BLaER1 (cell line): ENCODE data around the gene C1orf141.

Source experiments
- H3K27ac ChIP-seq: shearing (Covaris generic); formaldehyde crosslinking; 2 replicates; pipeline ENCODE4 v1.8.1; 2022
- H3K27me3 ChIP-seq: shearing (Covaris generic); formaldehyde crosslinking; 2 replicates; pipeline ENCODE4 v1.8.1; 2022
- H3K36me3 ChIP-seq: shearing (Covaris generic); formaldehyde crosslinking; 2 replicates; pipeline ENCODE4 v1.8.1; 2022
- H3K4me1 ChIP-seq: shearing (Covaris generic); formaldehyde crosslinking; 2 replicates; pipeline ENCODE4 v1.8.1; 2022
- H3K4me2 ChIP-seq: shearing (Covaris generic); formaldehyde crosslinking; 2 replicates; pipeline ENCODE4 v1.8.1; 2022
- H3K4me3 ChIP-seq: shearing (Covaris generic); formaldehyde crosslinking; 2 replicates; pipeline ENCODE4 v1.8.1; 2022
- H3K9ac ChIP-seq: shearing (Covaris generic); formaldehyde crosslinking; 2 replicates; pipeline ENCODE4 v1.8.1; 2022
- H3K9me3 ChIP-seq: shearing (Covaris generic); formaldehyde crosslinking; 2 replicates; pipeline ENCODE4 v1.8.1; 2022
- H4K20me1 ChIP-seq: shearing (Covaris generic); formaldehyde crosslinking; 2 replicates; pipeline ENCODE4 v1.8.1; 2022
- Cebpa-rat ChIP-seq: shearing (Covaris generic); IDR thresholded peaks from 2 replicates; pipeline ENCODE4 v1.8.1; 2022

C1orf141 gene

DNA sequence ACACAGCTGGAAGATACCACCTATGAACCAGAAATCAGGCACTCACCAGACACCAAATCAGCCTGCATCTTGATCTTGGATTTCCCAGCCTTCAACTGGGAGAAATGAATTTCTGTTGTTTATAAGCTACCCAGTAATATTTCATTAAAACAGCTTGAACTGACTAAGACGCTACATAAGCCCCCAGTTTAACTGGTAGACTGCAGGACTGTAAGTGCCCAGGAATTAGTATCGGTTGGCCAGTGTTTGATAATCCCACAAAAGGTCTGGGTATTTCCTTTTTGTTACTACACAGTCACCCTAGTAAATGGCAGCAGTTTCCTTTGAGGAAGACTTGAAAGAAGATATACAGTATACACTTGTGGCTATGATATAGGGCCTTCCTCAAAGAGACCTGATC lies 73.5 kb downstream of the C1orf141 start:
- Histone ChIP-seq H3K27ac (no peak overlapping the region), H3K27me3 (no peaks in the 10 kb centered on the region), H3K36me3 (no peaks in the 10 kb centered on the region), H3K4me2 (no peak overlapping the region), H3K4me1 (no peaks in the 10 kb centered on the region), H4K20me1 (no peaks in the 10 kb centered on the region), H3K9ac (no peak overlapping the region), H3K4me3 (no peak overlapping the region), H3K9me3 (no peaks in the 10 kb centered on the region)
- no peak for TF ChIP-seq Cebpa-rat

DNA sequence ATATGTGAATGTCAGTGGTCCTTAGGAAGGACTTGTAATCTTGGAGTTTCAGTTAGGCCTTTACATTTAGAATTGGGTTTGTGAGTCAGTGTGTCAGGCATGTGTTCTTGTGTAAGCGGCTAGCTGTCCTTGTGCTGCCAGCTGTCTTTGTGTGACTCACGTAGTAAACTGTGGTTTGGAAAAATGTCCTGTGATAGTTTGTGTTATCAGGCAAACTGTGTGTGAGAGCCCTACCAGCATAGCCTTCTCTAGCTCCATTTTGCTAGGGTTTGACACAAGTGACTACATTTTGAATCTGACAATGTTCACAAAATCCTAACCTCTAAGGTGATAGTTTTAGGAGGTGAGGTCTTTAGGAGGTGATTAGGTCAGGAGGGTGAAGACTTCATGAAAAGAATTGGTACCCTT lies 74.0 kb downstream of the C1orf141 start:
- H3K27ac ChIP-seq: no peak overlapping the region
- H3K27me3 ChIP-seq: no peaks in the 10 kb centered on the region
- H3K4me3 ChIP-seq: no peak overlapping the region
- no peaks in the 10 kb centered on the region for H3K9me3 ChIP-seq
- no peak for TF ChIP-seq Cebpa-rat
- no peaks in the 10 kb centered on the region for H3K36me3 ChIP-seq
- no peaks in the 10 kb centered on the region for H4K20me1 ChIP-seq
- H3K9ac ChIP-seq: no peak overlapping the region
- no peaks in the 10 kb centered on the region for H3K4me1 ChIP-seq
- no peak overlapping the region for H3K4me2 ChIP-seq

DNA sequence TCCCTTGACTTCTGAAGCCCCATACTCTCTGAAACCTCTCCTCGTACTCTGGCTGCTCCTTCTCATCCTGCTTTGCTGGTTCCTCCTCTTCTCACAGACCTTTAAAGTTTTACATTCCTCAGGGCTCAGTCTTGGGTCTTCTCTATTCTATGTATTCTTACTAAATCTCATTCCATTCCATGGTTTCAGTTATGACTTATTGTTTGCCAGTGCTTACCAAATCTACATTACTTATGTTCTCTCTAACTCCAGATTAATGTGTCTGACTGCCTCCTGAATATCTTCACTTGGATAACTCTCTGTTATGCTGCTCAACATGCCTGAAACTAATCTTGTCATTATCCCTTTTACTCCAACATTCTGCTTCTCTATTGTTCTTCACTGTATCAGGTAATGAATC lies 75.4 kb downstream of the C1orf141 start:
- Histone ChIP-seq H3K9ac (no peak overlapping the region), H3K9me3 (no peaks in the 10 kb centered on the region)
- TF ChIP-seq Cebpa-rat: no peak

DNA sequence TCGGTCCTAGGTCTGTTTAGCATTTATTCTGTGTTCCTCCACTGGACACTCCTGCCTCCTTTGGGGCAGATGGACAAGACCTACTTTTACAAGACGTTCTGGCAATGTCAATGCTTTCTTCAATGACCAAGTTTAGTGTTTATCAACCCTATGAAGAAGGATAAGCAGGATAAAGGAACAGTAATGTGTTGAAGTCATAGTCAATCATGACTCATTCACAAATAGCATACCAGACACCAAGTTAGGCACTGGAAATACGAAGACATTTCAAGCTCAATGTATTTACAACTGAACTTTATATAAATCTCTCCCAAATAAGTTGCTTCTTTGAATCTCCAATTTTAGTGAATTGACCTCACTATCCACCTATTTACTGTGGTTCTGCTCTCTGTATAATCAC lies 76.0 kb downstream of the C1orf141 start:
- H3K4me2 ChIP-seq: no peak overlapping the region
- no peaks in the 10 kb centered on the region for H4K20me1 ChIP-seq
- no peak overlapping the region for H3K9ac ChIP-seq
- no peak for TF ChIP-seq Cebpa-rat
- H3K4me3 ChIP-seq: no peak overlapping the region
- no peaks in the 10 kb centered on the region for H3K36me3 ChIP-seq
- peaks cover 10% of the 10 kb centered on the region; the same call in 1 of the 2 replicates for H3K4me1 ChIP-seq
- no peaks in the 10 kb centered on the region for H3K27me3 ChIP-seq
- no peak overlapping the region for H3K27ac ChIP-seq
- no peaks in the 10 kb centered on the region for H3K9me3 ChIP-seq

More for the DNA sequence above, 75.4 kb downstream of the C1orf141 start:
- Histone ChIP-seq H3K27ac (no peak overlapping the region), H4K20me1 (no peaks in the 10 kb centered on the region), H3K4me2 (no peak overlapping the region), H3K4me1 (peaks cover 9% of the 10 kb centered on the region; the same call in 1 of the 2 replicates), H3K36me3 (no peaks in the 10 kb centered on the region), H3K27me3 (no peaks in the 10 kb centered on the region), H3K4me3 (no peak overlapping the region)

DNA sequence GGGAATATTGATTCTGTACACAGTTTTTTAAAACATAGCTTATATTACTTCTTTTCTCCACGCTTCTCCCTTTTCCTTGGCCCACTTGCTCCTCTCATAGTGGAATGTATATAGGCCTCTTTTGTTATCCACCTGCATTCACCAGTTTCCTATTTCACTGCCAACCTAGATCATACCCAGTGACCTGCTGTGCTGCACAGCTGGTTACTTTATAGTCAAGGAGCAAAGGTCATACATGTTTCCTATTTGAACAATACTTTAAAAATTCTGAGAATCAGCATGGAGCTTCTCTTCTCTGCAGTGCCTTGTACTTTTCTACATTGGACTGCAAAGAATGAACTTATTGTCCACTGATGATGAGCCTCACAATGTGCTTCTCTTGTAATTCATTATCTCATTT lies 76.5 kb downstream of the C1orf141 start:
- TF ChIP-seq Cebpa-rat: no peak
- no peaks in the 10 kb centered on the region for H4K20me1 ChIP-seq
- no peaks in the 10 kb centered on the region for H3K27me3 ChIP-seq
- no peaks in the 10 kb centered on the region for H3K36me3 ChIP-seq
- no peak overlapping the region for H3K9ac ChIP-seq
- no peak overlapping the region for H3K4me2 ChIP-seq
- H3K4me1 ChIP-seq: peaks cover 10% of the 10 kb centered on the region; the same call in 1 of the 2 replicates
- H3K4me3 ChIP-seq: no peak overlapping the region
- no peaks in the 10 kb centered on the region for H3K9me3 ChIP-seq
- no peak overlapping the region for H3K27ac ChIP-seq

DNA sequence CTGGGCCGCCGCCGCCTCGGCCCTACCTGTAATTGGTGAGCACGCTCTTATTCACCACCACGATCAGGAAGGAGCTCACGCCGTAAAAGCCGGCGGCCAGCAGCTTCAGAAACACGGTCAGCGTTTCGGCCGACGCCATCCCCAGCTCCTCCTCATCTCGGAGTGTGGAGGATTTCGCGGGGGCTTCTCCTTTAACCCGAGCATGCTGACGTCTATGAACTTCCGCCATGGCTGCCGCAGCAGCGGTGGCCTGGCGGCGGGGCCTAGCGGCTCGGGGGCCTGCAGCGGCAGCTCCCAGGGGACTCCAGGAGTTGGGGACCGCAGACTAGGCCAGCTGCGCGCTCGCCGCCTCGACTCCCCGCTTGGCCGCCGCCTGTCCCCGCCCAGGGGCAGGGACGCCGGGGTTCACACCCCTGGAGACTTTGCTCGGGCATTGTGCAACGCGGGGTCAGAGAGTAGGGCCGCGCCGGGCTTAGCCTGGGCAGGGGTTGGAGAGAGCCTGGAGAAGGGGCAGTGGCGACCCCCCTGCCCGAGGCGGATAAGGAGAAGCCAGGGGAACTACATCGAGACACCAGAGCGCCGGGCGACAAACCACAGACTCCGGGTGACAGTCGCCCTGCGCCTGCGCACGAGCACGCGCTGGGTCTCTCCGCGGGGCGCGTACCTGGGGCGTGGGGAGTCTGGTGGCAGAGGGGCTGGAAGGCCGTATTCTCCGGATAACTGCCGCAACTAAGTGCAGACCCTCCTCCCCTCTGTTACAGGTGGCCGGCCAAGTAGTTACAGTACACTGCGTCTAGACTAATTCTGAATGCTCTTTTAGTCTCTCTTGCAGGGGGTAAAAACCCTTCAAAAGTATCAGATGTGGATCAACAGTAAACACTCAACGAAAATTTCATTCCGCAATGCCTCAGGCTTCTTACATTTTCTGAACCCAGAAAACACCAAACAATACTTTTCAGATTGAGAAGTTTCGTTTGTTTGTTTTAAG lies 80.7 kb downstream of the C1orf141 start, which contains the start of gene SLC35D1:
Gene SLC35D1, minus strand, starts transcription at position 364 of the 988 bp plus-strand sequence. Its CDS starts 135 bp downstream, at position 229.
- Histone ChIP-seq H3K4me1 (peaks cover 34% of the 10 kb centered on the region), H3K4me2 (peak within 1 kb of the TSS; percentile 88)

DNA sequence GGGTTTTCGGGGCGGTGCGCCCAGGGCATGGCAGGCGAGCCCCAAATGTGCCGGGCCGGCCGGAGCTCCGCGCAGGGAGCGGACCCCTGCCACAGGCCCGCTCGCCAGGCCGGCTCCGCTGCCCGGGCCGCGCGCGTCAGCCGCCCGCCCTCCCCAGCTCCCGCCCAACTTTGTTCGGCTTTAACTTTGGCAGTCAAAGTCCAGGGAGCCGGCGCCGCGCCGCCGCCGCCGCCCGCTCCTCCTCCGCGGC lies 81.3 kb downstream of the C1orf141 start:
- no peaks in the 10 kb centered on the region for H3K27me3 ChIP-seq
- peak overlapping the region; percentile 92 for H3K9ac ChIP-seq
- peaks cover 21% of the 10 kb centered on the region for H3K36me3 ChIP-seq
- H3K4me1 ChIP-seq: peaks cover 34% of the 10 kb centered on the region
- H3K4me3 ChIP-seq: peak overlapping the region; percentile 91
- TF ChIP-seq Cebpa-rat: no peak
- peak overlapping the region; percentile 93 for H3K27ac ChIP-seq
- 0 out of 2 replicates have a peak, but pooled peaks cover 13% of the 10 kb centered on the region for H4K20me1 ChIP-seq
- H3K9me3 ChIP-seq: no peaks in the 10 kb centered on the region
- peak overlapping the region; percentile 88 for H3K4me2 ChIP-seq

More for the DNA sequence above, 80.7 kb downstream of the C1orf141 start, which contains the start of gene SLC35D1:
- Histone ChIP-seq H3K4me3 (peak within 1 kb of the TSS; percentile 91), H3K9ac (peak within 1 kb of the TSS; percentile 92), H4K20me1 (0 out of 2 replicates have a peak, but pooled peaks cover 13% of the 10 kb centered on the region), H3K27me3 (no peaks in the 10 kb centered on the region), H3K9me3 (no peaks in the 10 kb centered on the region), H3K36me3 (peaks cover 15% of the 10 kb centered on the region), H3K27ac (peak within 1 kb of the TSS; percentile 93)
- peak; percentile 93 for TF ChIP-seq Cebpa-rat

DNA sequence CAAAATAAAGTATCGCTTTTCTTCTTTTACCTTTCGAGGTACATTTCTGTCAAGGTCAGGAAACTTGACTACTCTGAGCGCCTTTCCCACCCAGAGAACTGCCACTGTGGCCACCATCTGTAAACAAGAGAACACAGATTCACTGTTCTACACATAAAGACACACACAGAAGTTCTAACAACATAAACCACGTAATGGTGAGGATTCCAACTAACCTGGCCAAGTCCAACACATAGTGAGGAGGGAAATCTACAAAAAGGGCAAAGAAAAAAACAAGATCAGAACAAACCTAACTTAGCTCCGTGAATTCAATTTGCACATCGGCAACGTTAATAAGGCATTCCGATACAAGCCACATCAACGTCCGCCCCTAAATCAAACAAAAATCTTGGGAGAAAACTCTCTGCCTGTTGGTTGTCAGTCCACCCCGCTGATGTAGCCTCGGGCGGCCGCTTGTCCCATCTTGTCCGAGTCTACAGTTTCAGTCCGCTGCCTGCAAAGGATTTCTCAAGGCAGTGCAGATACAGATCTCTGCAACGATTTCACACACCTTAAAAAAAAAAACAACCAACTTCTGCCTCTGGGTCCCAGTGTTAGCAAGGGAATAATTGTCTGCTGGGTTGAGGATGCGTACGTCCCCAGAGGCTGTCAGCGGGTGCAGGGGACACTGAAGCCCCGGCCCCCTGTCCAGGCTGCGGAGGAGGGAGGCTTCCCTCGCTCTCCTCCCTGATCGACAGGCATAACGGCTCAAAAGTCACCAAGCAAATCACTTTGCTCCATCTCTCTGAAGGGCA lies 81.8 kb downstream of the C1orf141 start:
- H3K27ac ChIP-seq: peak overlapping the region; percentile 93
- peaks cover 26% of the 10 kb centered on the region for H3K36me3 ChIP-seq
- H3K4me3 ChIP-seq: peak overlapping the region; percentile 91
- peak overlapping the region; percentile 88 for H3K4me2 ChIP-seq
- TF ChIP-seq Cebpa-rat: no peak
- H3K9me3 ChIP-seq: no peaks in the 10 kb centered on the region
- peak overlapping the region; percentile 92 for H3K9ac ChIP-seq
- H4K20me1 ChIP-seq: 0 out of 2 replicates have a peak, but pooled peaks cover 13% of the 10 kb centered on the region
- H3K27me3 ChIP-seq: no peaks in the 10 kb centered on the region
- peaks cover 34% of the 10 kb centered on the region for H3K4me1 ChIP-seq

DNA sequence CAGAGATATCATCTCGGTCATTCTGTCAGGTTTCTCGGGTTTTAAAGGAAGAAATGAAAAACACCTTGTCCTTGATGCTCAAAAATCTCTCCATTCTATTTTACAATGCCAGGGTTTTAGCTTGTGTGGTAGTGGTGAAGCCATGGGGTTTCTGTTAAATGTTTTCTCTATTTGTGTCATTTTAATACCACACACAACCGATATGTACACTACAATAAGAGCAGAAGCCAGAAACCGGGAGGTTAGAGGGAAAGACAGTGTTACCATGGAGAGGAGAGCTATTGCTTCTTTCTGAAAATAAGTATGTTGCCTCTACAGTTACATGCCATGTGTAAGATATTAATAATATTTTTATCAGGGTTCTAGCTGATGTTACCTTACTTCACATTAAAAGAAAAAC lies 83.6 kb downstream of the C1orf141 start:
- Histone ChIP-seq H3K36me3 (peaks cover 44% of the 10 kb centered on the region), H3K9me3 (no peaks in the 10 kb centered on the region), H3K27ac (0 out of 2 replicates have a peak overlapping the region, but pooled peaks have one; percentile 2), H3K4me2 (peak overlapping the region; percentile 88), H3K27me3 (no peaks in the 10 kb centered on the region), H3K4me3 (0 out of 2 replicates have a peak overlapping the region, but pooled peaks have one; percentile 6), H4K20me1 (0 out of 2 replicates have a peak, but pooled peaks cover 13% of the 10 kb centered on the region), H3K9ac (peak overlapping the region; percentile 52), H3K4me1 (peaks cover 35% of the 10 kb centered on the region)
- no peak for TF ChIP-seq Cebpa-rat
